ENCODE results near the gene PLAC8. TPM values are rescaled to one million over a fixed set of nuclear protein-coding genes. Genes with fewer than 3 reads are reported as not detected.

PLAC8 gene
- total and polyA plus RNA-seq, 2 of the 4 experiments (the other 2 are of a cell fraction) = not detected

DNA sequence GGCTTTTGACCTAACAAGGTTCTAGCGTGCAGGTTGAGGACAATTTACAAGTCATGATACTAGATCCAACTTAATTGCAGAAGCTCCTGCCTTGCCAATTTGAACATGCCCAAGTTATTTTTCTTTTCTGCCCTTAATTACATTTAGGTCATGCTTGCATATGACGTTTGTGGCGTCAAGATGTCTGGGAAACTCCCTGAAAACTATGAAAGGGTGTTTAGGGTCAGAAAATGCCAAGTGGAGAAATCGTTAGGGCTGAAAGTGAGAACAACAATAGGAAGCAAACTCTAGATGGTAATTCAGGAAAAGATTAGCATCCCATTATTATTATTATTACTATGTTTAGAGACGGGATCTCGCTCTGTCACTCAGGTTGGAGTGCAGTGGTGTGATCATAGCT lies 38.2 kb upstream of the PLAC8 start:
- Histone ChIP-seq H3K4me3 (ENCODE audit: insufficient read depth, low read depth, low read length) (no peak overlapping the region), H3K9me3 (ENCODE audit: control insufficient read depth, insufficient read depth, low read length) (no peaks in the 10 kb centered on the region), H3K4me1 (ENCODE audit: control insufficient read depth, insufficient read depth, low read length) (no peaks in the 10 kb centered on the region), H3K4ac (ENCODE audit: low read depth, low read length) (no peak overlapping the region), H2AK9ac (replicated peaks; ENCODE audit: low read depth, low read length, poor library complexity) (no peak overlapping the region), H3K27me3 (ENCODE audit: control insufficient read depth, insufficient read depth, low read length) (peaks cover 1% of the 10 kb centered on the region; the same call in 1 of the 2 replicates), H3K27ac (ENCODE audit: insufficient read depth, low read length) (no peak overlapping the region), H3K14ac (replicated peaks; ENCODE audit: low read depth, low read length) (no peak overlapping the region), H3K23ac (ENCODE audit: low read depth, low read length) (no peak overlapping the region), H4K91ac (ENCODE audit: insufficient read depth, low read depth, low read length) (no peak overlapping the region), H3K36me3 (ENCODE audit: control insufficient read depth, insufficient read depth, low read length) (no peaks in the 10 kb centered on the region), H3K56ac (ENCODE audit: extremely low read depth, insufficient read depth, low read length) (no peak overlapping the region), H2BK5ac (ENCODE audit: low read depth, low read length, poor library complexity, severe bottlenecking) (no peak overlapping the region), H2BK20ac (ENCODE audit: low read depth, low read length) (no peak overlapping the region), H3K18ac (ENCODE audit: low read depth, low read length) (no peak overlapping the region), H3K9me1 (ENCODE audit: insufficient read depth, low read length) (no peaks in the 10 kb centered on the region), H3K9ac (ENCODE audit: low read depth, low read length) (no peak overlapping the region), H2BK15ac (ENCODE audit: low read depth, low read length) (no peak overlapping the region), H2BK120ac (ENCODE audit: low read depth, low read length) (no peak overlapping the region), H2AFZ (replicated peaks; ENCODE audit: low read length, poor library complexity) (no peak overlapping the region), H2AK5ac (ENCODE audit: low read depth, low read length) (no peak overlapping the region), H3K79me1 (ENCODE audit: low read depth in 1 of 2, low read length in 2 of 2) (no peaks in the 10 kb centered on the region), H4K5ac (ENCODE audit: low read depth, low read length) (no peak overlapping the region), H3K4me2 (ENCODE audit: low read depth, low read length) (no peak overlapping the region), H4K8ac (ENCODE audit: low read depth in 2 of 2, low read length in 2 of 2) (no peak overlapping the region), H4K20me1 (ENCODE audit: insufficient read depth, low read length) (no peaks in the 10 kb centered on the region)
- DNase-seq = no peak
- ChIA-PET CTCF (no interaction called here), POLR2A (ENCODE audit: unreplicated experiment) (no interaction called here)
- dilution Hi-C loops (cut with HindIII; ENCODE audit: low sequenced_read_pairs, unreplicated experiment) = no loop called here
- intact Hi-C loops (cut with micrococcal nuclease) = no loop called here
- TF ChIP-seq MAZ (IDR thresholded peaks at IDR 0.05; ENCODE audit: borderline replicate concordance, low read depth, low read length) (no peak), RAD21 (IDR thresholded peaks at IDR 0.05; ENCODE audit: low read length) (no peak), MAFK (IDR thresholded peaks at IDR 0.05; ENCODE audit: low read depth, low read length) (no peak), POLR2A (IDR thresholded peaks at IDR 0.05; ENCODE audit: low read depth, low read length) (no peak), RFX5 (IDR thresholded peaks at IDR 0.05; ENCODE audit: low read depth, low read length) (no peak), BHLHE40 (IDR thresholded peaks at IDR 0.05; ENCODE audit: low read depth, low read length) (no peak), RCOR1 (IDR thresholded peaks at IDR 0.05; ENCODE audit: insufficient replicate concordance, low read length) (no peak), MXI1 (IDR thresholded peaks at IDR 0.05; ENCODE audit: borderline replicate concordance, low read depth, low read length) (no peak), SMC3 (IDR thresholded peaks at IDR 0.05; ENCODE audit: low read depth, low read length) (no peak), NFE2L2 (IDR thresholded peaks at IDR 0.05; ENCODE audit: low read depth, low read length) (no peak), CHD1 (IDR thresholded peaks at IDR 0.05; ENCODE audit: low read depth, low read length) (no peak), CEBPB (IDR thresholded peaks at IDR 0.05; ENCODE audit: low read depth, low read length) (no peak), FOS (IDR thresholded peaks at IDR 0.05; ENCODE audit: low read depth, low read length) (no peak)
- TF ChIP-seq, protein P1, sequence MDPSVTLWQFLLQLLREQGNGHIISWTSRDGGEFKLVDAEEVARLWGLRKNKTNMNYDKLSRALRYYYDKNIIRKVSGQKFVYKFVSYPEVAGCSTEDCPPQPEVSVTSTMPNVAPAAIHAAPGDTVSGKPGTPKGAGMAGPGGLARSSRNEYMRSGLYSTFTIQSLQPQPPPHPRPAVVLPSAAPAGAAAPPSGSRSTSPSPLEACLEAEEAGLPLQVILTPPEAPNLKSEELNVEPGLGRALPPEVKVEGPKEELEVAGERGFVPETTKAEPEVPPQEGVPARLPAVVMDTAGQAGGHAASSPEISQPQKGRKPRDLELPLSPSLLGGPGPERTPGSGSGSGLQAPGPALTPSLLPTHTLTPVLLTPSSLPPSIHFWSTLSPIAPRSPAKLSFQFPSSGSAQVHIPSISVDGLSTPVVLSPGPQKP (IDR thresholded peaks at IDR 0.05; ENCODE audit: borderline replicate concordance, low read depth, low read length) = no peak
- TF ChIP-seq, protein P2, sequence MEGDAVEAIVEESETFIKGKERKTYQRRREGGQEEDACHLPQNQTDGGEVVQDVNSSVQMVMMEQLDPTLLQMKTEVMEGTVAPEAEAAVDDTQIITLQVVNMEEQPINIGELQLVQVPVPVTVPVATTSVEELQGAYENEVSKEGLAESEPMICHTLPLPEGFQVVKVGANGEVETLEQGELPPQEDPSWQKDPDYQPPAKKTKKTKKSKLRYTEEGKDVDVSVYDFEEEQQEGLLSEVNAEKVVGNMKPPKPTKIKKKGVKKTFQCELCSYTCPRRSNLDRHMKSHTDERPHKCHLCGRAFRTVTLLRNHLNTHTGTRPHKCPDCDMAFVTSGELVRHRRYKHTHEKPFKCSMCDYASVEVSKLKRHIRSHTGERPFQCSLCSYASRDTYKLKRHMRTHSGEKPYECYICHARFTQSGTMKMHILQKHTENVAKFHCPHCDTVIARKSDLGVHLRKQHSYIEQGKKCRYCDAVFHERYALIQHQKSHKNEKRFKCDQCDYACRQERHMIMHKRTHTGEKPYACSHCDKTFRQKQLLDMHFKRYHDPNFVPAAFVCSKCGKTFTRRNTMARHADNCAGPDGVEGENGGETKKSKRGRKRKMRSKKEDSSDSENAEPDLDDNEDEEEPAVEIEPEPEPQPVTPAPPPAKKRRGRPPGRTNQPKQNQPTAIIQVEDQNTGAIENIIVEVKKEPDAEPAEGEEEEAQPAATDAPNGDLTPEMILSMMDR (conservative IDR thresholded peaks at IDR 0.05; ENCODE audit: low read depth, low read length) = no peak
- TF ChIP-seq, protein P3, sequence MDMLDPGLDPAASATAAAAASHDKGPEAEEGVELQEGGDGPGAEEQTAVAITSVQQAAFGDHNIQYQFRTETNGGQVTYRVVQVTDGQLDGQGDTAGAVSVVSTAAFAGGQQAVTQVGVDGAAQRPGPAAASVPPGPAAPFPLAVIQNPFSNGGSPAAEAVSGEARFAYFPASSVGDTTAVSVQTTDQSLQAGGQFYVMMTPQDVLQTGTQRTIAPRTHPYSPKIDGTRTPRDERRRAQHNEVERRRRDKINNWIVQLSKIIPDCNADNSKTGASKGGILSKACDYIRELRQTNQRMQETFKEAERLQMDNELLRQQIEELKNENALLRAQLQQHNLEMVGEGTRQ (IDR thresholded peaks at IDR 0.05; ENCODE audit: low read depth, low read length) = no peak
- BruUV-seq (replicated peaks) = no TSS peak
- ATAC-seq (ENCODE audit: low read depth) = no peak
- in situ Hi-C loops (cut with MboI; ENCODE audit: low sequenced_read_pairs) = no loop called here
- WGBS, 2 experiments (ENCODE audit: extremely low coverage in 2 of 2, insufficient read length in 1 of 2) = no CpG with 5 or more reads among the region's 6 CpGs

All from IMR-90 (cell line).